Amniotic stem cell (primary cell): ENCODE data around the gene NPIPA3.
"Not testable (repeated sequence)": the region's sequence is repeated elsewhere in the genome, so short reads cannot be mapped to it uniquely, and the experiment has no call there.

ENCODE experiments used
- DNase-seq: peaks from one replicate; lab custom pipeline; 2025; lab: John Stamatoyannopoulos, UW

Gene NPIPA3

DNA sequence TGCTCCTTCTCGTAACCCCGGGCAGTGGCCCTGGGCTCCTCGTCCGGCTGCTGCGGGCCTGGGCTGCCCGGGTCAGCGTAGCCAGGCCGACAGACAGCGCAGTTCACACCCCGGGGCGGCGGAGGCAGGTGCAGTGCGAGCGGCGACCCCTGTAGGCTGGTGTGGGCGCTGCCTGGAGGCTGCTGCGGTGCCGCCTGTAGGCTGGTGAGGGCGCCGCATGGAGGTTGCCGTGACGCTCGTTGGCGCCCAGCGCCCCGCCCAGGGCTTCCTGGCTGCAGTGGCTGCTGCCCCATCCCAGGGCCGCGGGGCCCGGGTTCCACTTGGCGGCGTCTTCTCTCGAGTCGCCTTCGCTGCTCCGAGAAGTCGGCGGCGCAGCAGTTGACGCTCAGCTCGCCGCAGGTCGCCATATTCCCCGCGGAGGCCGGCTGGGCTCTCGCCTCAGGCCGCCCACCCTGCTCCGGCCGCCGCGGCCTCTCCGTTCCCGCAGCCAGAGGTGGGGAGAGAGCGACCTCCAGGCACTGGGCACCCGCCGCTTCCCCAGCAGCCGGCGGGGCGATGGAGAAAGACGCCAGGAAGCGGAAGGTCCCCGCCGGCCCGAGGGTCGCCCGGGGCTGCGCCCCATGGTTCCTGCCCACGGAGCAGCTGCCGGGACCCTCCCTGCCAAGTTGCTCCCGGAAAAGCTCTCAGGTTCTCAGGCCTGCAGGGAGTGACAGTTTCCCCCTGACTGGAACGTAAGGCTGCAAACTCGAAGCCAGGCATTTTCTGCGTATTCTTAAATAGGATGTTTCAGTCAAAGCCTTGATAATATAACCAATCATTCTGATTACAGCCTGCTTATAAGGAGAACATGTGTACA lies 39.3 kb downstream of the NPIPA3 start, which contains the start of gene NPIPA2:
Gene NPIPA2 (plus strand): TSS at position 261 of the 856 bp plus-strand sequence. CDS start 5,533 bp downstream, outside the sequence.
- not testable (repeated sequence) for DNase-seq

DNA sequence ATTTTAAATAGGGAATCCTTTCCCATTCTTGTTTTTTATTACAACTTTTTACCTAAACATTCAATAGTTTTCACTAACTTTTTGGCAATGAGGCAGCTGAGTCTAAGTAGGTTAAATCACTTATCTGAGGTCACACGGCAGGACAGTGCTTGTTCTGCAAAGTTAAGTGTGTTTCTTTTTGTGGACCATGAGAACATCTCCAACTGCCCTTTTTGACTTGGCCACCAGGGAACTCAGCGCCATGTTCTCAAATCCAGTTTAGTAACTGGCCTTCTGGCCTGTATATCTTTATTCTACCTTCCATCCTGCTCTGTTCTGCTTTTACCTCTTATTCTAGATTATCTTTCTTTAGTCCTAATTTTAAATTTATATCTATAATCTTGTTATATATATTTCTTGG lies 70.4 kb downstream of the NPIPA3 start:
- DNase-seq: not testable (repeated sequence)

DNA sequence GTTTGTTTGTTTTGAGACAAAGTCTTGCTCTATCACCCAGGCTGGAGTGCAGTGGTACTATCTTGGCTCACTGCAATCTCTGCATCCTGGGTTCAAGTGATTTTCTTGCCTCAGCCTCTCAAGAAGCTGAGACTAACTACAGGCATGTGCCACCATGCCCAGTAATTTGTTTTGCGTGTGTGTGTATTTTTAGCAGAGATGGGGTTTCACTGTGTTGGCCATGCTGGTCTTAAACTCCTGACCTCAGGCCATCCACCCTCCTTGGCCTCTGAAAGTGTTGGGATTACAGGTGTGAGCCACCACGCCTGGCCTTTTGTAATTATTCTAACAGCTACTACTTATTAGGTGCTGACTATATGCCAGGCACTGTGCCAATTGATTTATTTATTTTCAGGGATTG lies 72.4 kb downstream of the NPIPA3 start:
- not testable (repeated sequence) for DNase-seq
